ENCODE measurements around the gene KRTAP10-1. TPM values are rescaled to one million over a fixed set of nuclear protein-coding genes. Genes with fewer than 3 reads are reported as not detected.

Gene KRTAP10-1
- total RNA-seq, 1 experiment from 2014 or later, result not detected

GRCh38 chr21:44511938-44512275 is 28.1 kb downstream of the KRTAP10-1 start:
- Mint-ChIP-seq H3K27me3 (ENCODE audit: low read depth) (no peaks in the 10 kb centered on the region), H3K36me3 (ENCODE audit: insufficient read depth in 1 of 3, low read depth in 3 of 3) (peaks cover 0 to 7% (median 3%) of the 10 kb centered on the region in 3 experiments; a peak in 5 of 7 replicates), H3K9me3 (no peaks in the 10 kb centered on the region), H3K4me3 (no peak overlapping the region), H3K27ac (no peak overlapping the region), H3K4me1 (peaks cover 0 to 6% of the 10 kb centered on the region in 2 experiments; a peak in 2 of 4 replicates)
- H2AK5ac ChIP-seq (ENCODE audit: insufficient read length, low read length), result no peak overlapping the region
- H2AFZ ChIP-seq (ENCODE audit: low read length), result no peak overlapping the region
- no peak for DNase-seq
- no peaks in the 10 kb centered on the region for H3K79me2 ChIP-seq (ENCODE audit: insufficient read depth, low read length)
- H2BK12ac ChIP-seq (ENCODE audit: insufficient read length, low read depth, low read length), result no peak overlapping the region
- H3K27ac ChIP-seq (ENCODE audit: insufficient read length, low read depth, low read length), result no peak overlapping the region
- no peak overlapping the region for H3K14ac ChIP-seq (ENCODE audit: insufficient read depth, low read length)
- H3K23me2 ChIP-seq (ENCODE audit: insufficient read length, low read depth, low read length, poor library complexity, severe bottlenecking), result no peaks in the 10 kb centered on the region
- H3K4ac ChIP-seq (ENCODE audit: low read depth, low read length), result no peak overlapping the region
- H3K4me2 ChIP-seq (ENCODE audit: insufficient read depth, insufficient read length, low read length), result no peak overlapping the region
- H2BK5ac ChIP-seq (ENCODE audit: insufficient read length, low read length), result no peak overlapping the region
- no CpG with 5 or more reads among the region's 8 CpGs for WGBS (ENCODE audit: extremely low coverage, insufficient read length, low lambda C conversion rate)
- no peak overlapping the region for H3K9ac ChIP-seq (ENCODE audit: extremely low read depth, insufficient read length, low read length)
- no peak overlapping the region for H2BK120ac ChIP-seq (ENCODE audit: low read depth, low read length, poor library complexity, severe bottlenecking)
- H3K56ac ChIP-seq (ENCODE audit: insufficient read length, low read depth, low read length), result no peak overlapping the region
- no peak overlapping the region for H3K23ac ChIP-seq (ENCODE audit: insufficient read length, low read depth, low read length)
- H3K27me3 ChIP-seq (ENCODE audit: insufficient read depth, low read length), result no peaks in the 10 kb centered on the region
- no peak overlapping the region for H4K5ac ChIP-seq (ENCODE audit: insufficient read length, low read depth, low read length)
- H4K8ac ChIP-seq (replicated peaks; ENCODE audit: insufficient read length, low read depth, low read length), result no peak overlapping the region
- TF ChIP-seq, protein P1, sequence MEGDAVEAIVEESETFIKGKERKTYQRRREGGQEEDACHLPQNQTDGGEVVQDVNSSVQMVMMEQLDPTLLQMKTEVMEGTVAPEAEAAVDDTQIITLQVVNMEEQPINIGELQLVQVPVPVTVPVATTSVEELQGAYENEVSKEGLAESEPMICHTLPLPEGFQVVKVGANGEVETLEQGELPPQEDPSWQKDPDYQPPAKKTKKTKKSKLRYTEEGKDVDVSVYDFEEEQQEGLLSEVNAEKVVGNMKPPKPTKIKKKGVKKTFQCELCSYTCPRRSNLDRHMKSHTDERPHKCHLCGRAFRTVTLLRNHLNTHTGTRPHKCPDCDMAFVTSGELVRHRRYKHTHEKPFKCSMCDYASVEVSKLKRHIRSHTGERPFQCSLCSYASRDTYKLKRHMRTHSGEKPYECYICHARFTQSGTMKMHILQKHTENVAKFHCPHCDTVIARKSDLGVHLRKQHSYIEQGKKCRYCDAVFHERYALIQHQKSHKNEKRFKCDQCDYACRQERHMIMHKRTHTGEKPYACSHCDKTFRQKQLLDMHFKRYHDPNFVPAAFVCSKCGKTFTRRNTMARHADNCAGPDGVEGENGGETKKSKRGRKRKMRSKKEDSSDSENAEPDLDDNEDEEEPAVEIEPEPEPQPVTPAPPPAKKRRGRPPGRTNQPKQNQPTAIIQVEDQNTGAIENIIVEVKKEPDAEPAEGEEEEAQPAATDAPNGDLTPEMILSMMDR (conservative IDR thresholded peaks at IDR 0.05), result no peak
- no peaks in the 10 kb centered on the region for H3K9me3 ChIP-seq (ENCODE audit: control insufficient read depth, low read depth, low read length)
- no peaks in the 10 kb centered on the region for H3K79me1 ChIP-seq (ENCODE audit: insufficient read depth, low read depth, low read length, poor library complexity, severe bottlenecking)
- H4K91ac ChIP-seq (ENCODE audit: insufficient read length, low read depth, low read length), result no peak overlapping the region
- no peak overlapping the region for H3T11ph ChIP-seq (ENCODE audit: low read length)
- no peaks in the 10 kb centered on the region for H3K4me1 ChIP-seq (ENCODE audit: insufficient read depth, low read length)
- H3K18ac ChIP-seq (ENCODE audit: insufficient read length, low read depth, low read length), result no peak overlapping the region
- peaks cover 2% of the 10 kb centered on the region for H4K20me1 ChIP-seq (ENCODE audit: control insufficient read depth, insufficient read depth, insufficient read length)
- no peak overlapping the region for H2BK15ac ChIP-seq (ENCODE audit: low read depth, low read length)
- no peak overlapping the region for H2BK20ac ChIP-seq (ENCODE audit: low read depth, low read length, poor library complexity, severe bottlenecking)
